ENCODE data around the gene SCYGR1. TPM values are rescaled to one million over a fixed set of nuclear protein-coding genes. Genes with fewer than 3 reads are reported as not detected.

SCYGR1 gene
- total RNA-seq, 1 donor from 2014 or later, result not detected

DNA sequence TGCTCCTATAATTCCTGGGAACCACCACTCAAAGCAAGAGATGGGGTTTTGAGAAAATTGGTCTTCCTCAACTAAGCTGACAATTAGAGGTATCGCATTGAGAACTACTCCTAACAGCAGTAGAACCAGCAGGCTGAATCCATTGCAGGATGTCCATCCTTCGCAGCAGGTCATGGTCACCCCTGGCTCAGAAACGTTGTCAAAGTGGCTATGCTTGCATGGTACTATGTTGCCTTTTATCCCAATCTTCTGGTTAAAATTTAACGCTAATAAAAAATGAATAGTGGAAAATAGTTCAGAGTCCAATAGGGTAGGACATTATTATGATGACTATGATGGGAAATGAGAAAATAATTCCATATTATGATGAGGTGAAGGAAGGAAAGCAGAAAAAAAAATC, 8.7 kb downstream of the SCYGR1 start, which contains the start of gene TM4SF20:
Gene TM4SF20 (minus strand): TSS at position 212 of the 400 bp plus-strand sequence. CDS start 38 bp downstream, at position 174.
- H3K27me3 ChIP-seq (ENCODE audit: control insufficient read depth, insufficient read depth, low read length), result no peaks in the 10 kb centered on the region
- no peak within 1 kb of the TSS for H3K4me3 ChIP-seq (ENCODE audit: low read depth, low read length)
- DNase-seq (ENCODE audit: low read depth), result no peak
- TF ChIP-seq, protein P1, sequence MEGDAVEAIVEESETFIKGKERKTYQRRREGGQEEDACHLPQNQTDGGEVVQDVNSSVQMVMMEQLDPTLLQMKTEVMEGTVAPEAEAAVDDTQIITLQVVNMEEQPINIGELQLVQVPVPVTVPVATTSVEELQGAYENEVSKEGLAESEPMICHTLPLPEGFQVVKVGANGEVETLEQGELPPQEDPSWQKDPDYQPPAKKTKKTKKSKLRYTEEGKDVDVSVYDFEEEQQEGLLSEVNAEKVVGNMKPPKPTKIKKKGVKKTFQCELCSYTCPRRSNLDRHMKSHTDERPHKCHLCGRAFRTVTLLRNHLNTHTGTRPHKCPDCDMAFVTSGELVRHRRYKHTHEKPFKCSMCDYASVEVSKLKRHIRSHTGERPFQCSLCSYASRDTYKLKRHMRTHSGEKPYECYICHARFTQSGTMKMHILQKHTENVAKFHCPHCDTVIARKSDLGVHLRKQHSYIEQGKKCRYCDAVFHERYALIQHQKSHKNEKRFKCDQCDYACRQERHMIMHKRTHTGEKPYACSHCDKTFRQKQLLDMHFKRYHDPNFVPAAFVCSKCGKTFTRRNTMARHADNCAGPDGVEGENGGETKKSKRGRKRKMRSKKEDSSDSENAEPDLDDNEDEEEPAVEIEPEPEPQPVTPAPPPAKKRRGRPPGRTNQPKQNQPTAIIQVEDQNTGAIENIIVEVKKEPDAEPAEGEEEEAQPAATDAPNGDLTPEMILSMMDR (IDR thresholded peaks at IDR 0.05; ENCODE audit: insufficient read depth, low read length, poor library complexity, severe bottlenecking), result no peak
- H3K36me3 ChIP-seq (ENCODE audit: control insufficient read depth, insufficient read depth, low read length), result no peaks in the 10 kb centered on the region

DNA sequence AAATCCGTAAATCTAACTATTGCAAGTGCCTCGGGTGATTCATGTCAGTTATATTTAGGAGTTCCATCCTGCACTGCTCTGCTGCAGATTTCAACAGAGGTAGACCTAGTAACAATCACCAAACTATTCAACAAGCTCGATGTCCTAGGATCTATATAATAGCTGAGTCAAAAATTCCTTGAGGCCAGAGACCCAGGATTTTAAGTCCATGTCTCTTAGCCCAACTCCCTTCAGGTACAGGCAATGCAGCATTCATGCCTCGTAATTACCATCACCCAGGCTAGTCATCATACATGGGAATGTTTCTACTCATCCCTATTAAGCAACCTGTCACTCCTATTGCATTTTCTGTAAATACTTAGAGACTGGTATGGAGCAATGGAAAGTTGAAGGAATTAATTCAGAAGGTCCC, 9.4 kb downstream of the SCYGR1 start:
- no peak overlapping the region for H3K4me3 ChIP-seq (ENCODE audit: low read depth, low read length)
- TF ChIP-seq, protein P1 (IDR thresholded peaks at IDR 0.05; ENCODE audit: insufficient read depth, low read length, poor library complexity, severe bottlenecking), result no peak
- no peaks in the 10 kb centered on the region for H3K36me3 ChIP-seq (ENCODE audit: control insufficient read depth, insufficient read depth, low read length)
- H3K27me3 ChIP-seq (ENCODE audit: control insufficient read depth, insufficient read depth, low read length), result no peaks in the 10 kb centered on the region
- DNase-seq (ENCODE audit: low read depth), result no peak

DNA sequence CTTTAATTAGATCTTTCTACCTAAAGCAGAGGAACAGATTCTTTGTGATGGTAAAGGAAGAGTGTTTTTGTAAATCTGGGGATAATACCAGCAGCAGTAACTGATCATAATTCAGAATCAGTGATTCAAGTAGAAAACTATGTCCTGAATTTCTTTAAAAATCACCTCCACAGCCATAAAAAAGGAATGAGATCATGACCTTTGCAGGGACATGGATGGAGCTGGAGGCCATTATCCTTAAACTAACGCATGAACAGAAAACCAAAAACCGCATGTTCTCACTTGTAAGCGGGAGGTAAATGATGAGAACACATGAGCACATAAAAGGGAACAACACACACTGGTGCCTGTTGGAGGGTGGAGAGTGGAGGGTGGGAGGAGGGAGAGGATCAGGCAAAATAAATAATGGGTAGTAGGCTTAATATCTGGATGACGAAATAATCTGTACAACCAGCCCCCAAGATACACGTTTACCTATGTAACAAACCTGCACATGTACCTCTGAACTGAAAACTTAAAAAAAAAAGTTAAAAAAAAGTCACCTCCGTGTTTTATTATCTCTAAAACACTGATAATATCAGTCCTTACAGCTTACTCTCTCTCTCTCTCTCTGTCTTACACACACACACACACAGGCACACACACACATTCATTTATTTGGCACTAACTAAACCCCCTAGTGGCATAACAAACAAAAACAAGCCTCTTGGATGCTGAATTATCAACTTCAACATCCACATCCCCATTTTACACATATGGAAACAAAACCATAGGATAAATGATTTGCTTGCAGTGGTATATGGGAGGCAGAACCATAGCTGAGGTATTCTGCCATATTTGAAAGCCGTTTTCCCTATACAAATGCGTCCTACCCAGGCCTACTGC, 10.0 kb downstream of the SCYGR1 start:
- Histone ChIP-seq H3K27me3 (ENCODE audit: control insufficient read depth, insufficient read depth, low read length) (no peaks in the 10 kb centered on the region), H3K4me3 (ENCODE audit: low read depth, low read length) (no peak overlapping the region), H3K36me3 (ENCODE audit: control insufficient read depth, insufficient read depth, low read length) (no peaks in the 10 kb centered on the region)
- TF ChIP-seq, protein P1 (IDR thresholded peaks at IDR 0.05; ENCODE audit: insufficient read depth, low read length, poor library complexity, severe bottlenecking), result no peak
- no peak for DNase-seq (ENCODE audit: low read depth)

DNA sequence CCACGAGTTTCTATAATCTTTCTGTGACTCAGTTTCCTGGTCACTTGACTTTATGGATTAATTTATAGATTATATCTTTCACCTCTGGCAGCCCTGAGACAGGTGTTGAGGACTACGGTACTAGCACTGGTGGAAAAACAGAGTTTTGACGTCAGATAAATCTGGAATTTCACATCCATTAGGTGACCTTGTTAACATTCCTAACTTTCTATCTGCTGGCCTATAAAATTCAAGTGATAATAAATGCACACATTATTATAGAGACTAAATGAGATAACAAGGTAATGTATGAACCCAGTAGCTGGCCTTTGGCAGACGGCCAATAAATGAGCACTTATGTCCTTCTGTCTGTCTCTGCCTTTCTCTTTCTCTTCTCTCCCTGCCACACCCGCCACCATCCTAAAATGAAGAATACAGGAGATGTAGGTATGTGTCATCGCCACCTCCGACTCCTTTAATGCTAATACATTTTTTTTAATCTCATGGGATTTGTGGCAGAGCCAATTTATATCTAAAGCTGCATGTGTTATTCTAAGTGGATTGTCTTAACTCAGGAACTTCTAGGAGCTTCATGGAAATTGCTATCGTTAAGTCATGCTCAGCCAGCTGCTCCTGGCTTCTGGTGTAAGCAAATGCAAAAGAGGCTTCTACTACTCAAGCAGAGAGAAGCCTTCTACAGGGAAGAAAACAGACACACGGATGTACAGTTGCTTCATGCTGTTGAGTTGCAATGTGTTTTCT, 10.9 kb downstream of the SCYGR1 start:
- Histone ChIP-seq H3K36me3 (ENCODE audit: control insufficient read depth, insufficient read depth, low read length) (no peaks in the 10 kb centered on the region), H3K27me3 (ENCODE audit: control insufficient read depth, insufficient read depth, low read length) (no peaks in the 10 kb centered on the region), H3K4me3 (ENCODE audit: low read depth, low read length) (no peak overlapping the region)
- TF ChIP-seq, protein P1 (IDR thresholded peaks at IDR 0.05; ENCODE audit: insufficient read depth, low read length, poor library complexity, severe bottlenecking), result no peak
- no peak for DNase-seq (ENCODE audit: low read depth)

DNA sequence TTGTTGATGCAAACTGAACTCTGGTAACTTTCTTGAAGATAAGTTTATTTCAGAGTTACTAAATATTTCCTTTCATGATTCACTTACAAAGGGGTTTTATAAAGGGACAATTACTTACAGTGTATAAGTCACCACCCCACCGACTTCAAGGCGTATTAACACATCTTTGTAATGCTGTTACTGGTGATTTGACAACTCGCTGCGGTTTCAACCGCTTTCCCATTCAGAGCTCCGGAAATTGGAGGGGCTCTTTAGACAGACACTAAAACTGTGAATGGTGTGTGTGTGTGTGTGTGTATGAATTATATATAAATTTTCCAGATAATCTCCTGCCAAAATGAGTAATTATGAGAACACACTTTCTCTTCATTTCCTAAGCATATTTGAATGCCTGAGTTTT, 13.6 kb downstream of the SCYGR1 start:
- DNase-seq (ENCODE audit: low read depth), result no peak
- H3K27me3 ChIP-seq (ENCODE audit: control insufficient read depth, insufficient read depth, low read length), result no peaks in the 10 kb centered on the region
- H3K36me3 ChIP-seq (ENCODE audit: control insufficient read depth, insufficient read depth, low read length), result no peaks in the 10 kb centered on the region
- no peak overlapping the region for H3K4me3 ChIP-seq (ENCODE audit: low read depth, low read length)
- TF ChIP-seq, protein P1 (IDR thresholded peaks at IDR 0.05; ENCODE audit: insufficient read depth, low read length, poor library complexity, severe bottlenecking), result no peak

Measured in kidney epithelial cell (primary cell).